OCI-LY7 (cell line): ENCODE data around the gene PES1. TPM values are rescaled to one million over a fixed set of nuclear protein-coding genes. Genes with fewer than 3 reads are reported as not detected.

Experiments
- BruUV-seq: library from RNA; stranded (reverse); fragments of 400-500 nt; replicated peaks from 2 replicates; lab custom pipeline; 2021; lab: Mats Ljungman, UMichigan
- CTCF ChIA-PET: fragments of 300-600 bp; sonication (Branson Sonifier 250); formaldehyde crosslinking; loops from one replicate; lab custom pipeline; 2022; ENCODE audit warnings: antibody characterized with exemption; ENCODE audit not compliant: unreplicated experiment; lab: Charles Lee
- POLR2A ChIA-PET: fragments of 300-600 bp; sonication (Branson Sonifier 250); formaldehyde crosslinking; loops from one replicate; lab custom pipeline; 2022; ENCODE audit warnings: antibody characterized with exemption; lab: Charles Lee
- DNase-seq: peaks from one replicate; pipeline ENCODE4 v3.0.0-alpha.2; 2015; ENCODE audit warnings: low spot score
- H2AFZ ChIP-seq: fragments of 200-600 bp; sonication (generic), shearing (Covaris generic); 2 replicates; pipeline ENCODE4 v1.6.1; 2014; ENCODE audit warnings: mild to moderate bottlenecking, antibody characterized with exemption, low read length, moderate library complexity
- H3K27ac ChIP-seq: fragments of 200-600 bp; sonication (generic); 2 replicates; pipeline ENCODE4 v1.5.1; 2014; ENCODE audit warnings: mixed run types, low read depth, mild to moderate bottlenecking, moderate library complexity, low read length, inconsistent platforms; ENCODE audit not compliant: poor library complexity, severe bottlenecking
- H3K36me3 ChIP-seq: fragments of 200-600 bp; sonication (generic); 2 replicates; pipeline ENCODE4 v1.6.1; 2014; ENCODE audit warnings: mild to moderate bottlenecking, antibody characterized with exemption, low read length, moderate library complexity, mixed read lengths; ENCODE audit not compliant: insufficient read depth
- H3K4me1 ChIP-seq: fragments of 200-600 bp; sonication (generic); 2 replicates; pipeline ENCODE4 v1.5.1; 2014; ENCODE audit warnings: mild to moderate bottlenecking, low read length; ENCODE audit not compliant: insufficient read depth, poor library complexity, severe bottlenecking
- H3K4me2 ChIP-seq: fragments of 200-600 bp; sonication (generic); 2 replicates; pipeline ENCODE4 v1.6.1; 2014; ENCODE audit warnings: mild to moderate bottlenecking, low read length
- H3K4me3 ChIP-seq: fragments of 200-600 bp; sonication (generic); 2 replicates; pipeline ENCODE4 v1.5.1; 2014; ENCODE audit warnings: mild to moderate bottlenecking, low read depth, low read length; ENCODE audit not compliant: poor library complexity, severe bottlenecking
- H3K79me2 ChIP-seq: fragments of 200-600 bp; sonication (generic); 2 replicates; pipeline ENCODE4 v1.6.1; 2016; ENCODE audit warnings: low read depth, mild to moderate bottlenecking, low read length, moderate library complexity, mixed read lengths; ENCODE audit not compliant: insufficient read depth
- H3K9me2 ChIP-seq: fragments of 200-600 bp; sonication (generic); 2 replicates; pipeline ENCODE4 v1.6.1; 2016; ENCODE audit warnings: mild to moderate bottlenecking, low read length, mixed read lengths; ENCODE audit not compliant: insufficient read depth
- H3K9me3 ChIP-seq: fragments of 200-600 bp; sonication (generic); 2 replicates; pipeline ENCODE4 v1.6.1; 2014; ENCODE audit warnings: mild to moderate bottlenecking, mixed run types, low read length, mixed read lengths
- H4K20me1 ChIP-seq: fragments of 200-600 bp; sonication (generic); 2 replicates; pipeline ENCODE4 v1.6.1; 2014; ENCODE audit warnings: mild to moderate bottlenecking, antibody characterized with exemption, low read length, moderate library complexity, mixed read lengths; ENCODE audit not compliant: insufficient read depth
- EZH2phosphoT487 ChIP-seq: fragments of 200-600 bp; sonication (generic); IDR thresholded peaks from 2 replicates; pipeline ENCODE4 v1.6.1; 2018; ENCODE audit warnings: low read depth, borderline replicate concordance, mild to moderate bottlenecking, mixed run types, antibody characterized with exemption, low read length, moderate library complexity, mixed read lengths
- intact Hi-C: fragments of 100-400 bp; cut with micrococcal nuclease; formaldehyde crosslinking; loops from one replicate; pipeline ENCODE4 v1.10.0; 2022; ENCODE audit not compliant: unreplicated experiment
- total RNA-seq, 2 experiments: library from RNA; depleted of rRNA in 1 of 2; stranded (reverse); fragments of >200 nt in 1 of 2; shearing (Covaris generic) in 1 of 2; gene quantifications; 2 replicates each; pipeline ENCODE4 v1.2.3, GENCODE V29; 2014 to 2022
- TF ChIP-seq, protein P1 (sequence below): fragments of 200-600 bp; sonication (generic); conservative IDR thresholded peaks from 2 replicates; pipeline ENCODE4 v1.5.1; 2014; ENCODE audit warnings: mild to moderate bottlenecking, antibody characterized with exemption, low read length, moderate library complexity, mixed read lengths

PES1 gene
- total RNA-seq, 2 experiments from 2014 or later, result 78.2 to 107 TPM

DNA sequence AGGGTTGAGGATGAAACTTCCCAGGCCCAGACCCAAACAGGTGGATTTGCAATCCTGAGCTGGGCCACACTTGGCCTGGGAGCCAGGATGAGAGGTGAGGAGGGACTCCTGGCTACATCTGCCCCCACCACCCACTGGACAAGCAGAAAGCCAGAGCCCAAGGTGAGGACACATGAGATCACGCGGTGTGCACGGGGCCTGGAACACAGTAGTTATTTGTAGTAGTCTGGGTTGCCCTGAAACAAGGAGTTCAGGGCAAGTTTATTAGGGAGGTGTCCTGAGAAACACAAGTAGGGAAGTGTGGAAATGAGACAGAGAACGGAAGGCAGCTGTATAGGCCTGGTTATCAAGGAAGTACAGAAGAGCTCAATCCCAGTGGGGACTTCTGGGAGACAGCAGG lies 44.5 kb downstream of the PES1 start:
- Histone ChIP-seq H3K9me2 (no peaks in the 10 kb centered on the region), H3K36me3 (no peaks in the 10 kb centered on the region), H2AFZ (no peak overlapping the region), H3K27ac (no peak overlapping the region), H3K79me2 (no peaks in the 10 kb centered on the region), H3K4me1 (no peaks in the 10 kb centered on the region), H3K9me3 (no peaks in the 10 kb centered on the region), H4K20me1 (no peaks in the 10 kb centered on the region), H3K4me2 (no peak overlapping the region), H3K4me3 (no peak overlapping the region)
- ChIA-PET POLR2A (interaction anchor here (0.6 kb wide), 1 partner anchor 1162 kb away, joined by 3 read pairs; no protein-coding TSS in a partner anchor), CTCF (no interaction called here)
- intact Hi-C loops, result no loop called here
- no TSS peak for BruUV-seq
- TF ChIP-seq, protein P1, sequence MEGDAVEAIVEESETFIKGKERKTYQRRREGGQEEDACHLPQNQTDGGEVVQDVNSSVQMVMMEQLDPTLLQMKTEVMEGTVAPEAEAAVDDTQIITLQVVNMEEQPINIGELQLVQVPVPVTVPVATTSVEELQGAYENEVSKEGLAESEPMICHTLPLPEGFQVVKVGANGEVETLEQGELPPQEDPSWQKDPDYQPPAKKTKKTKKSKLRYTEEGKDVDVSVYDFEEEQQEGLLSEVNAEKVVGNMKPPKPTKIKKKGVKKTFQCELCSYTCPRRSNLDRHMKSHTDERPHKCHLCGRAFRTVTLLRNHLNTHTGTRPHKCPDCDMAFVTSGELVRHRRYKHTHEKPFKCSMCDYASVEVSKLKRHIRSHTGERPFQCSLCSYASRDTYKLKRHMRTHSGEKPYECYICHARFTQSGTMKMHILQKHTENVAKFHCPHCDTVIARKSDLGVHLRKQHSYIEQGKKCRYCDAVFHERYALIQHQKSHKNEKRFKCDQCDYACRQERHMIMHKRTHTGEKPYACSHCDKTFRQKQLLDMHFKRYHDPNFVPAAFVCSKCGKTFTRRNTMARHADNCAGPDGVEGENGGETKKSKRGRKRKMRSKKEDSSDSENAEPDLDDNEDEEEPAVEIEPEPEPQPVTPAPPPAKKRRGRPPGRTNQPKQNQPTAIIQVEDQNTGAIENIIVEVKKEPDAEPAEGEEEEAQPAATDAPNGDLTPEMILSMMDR, result no peak
- TF ChIP-seq EZH2phosphoT487, result no peak
- DNase-seq, result no peak

DNA sequence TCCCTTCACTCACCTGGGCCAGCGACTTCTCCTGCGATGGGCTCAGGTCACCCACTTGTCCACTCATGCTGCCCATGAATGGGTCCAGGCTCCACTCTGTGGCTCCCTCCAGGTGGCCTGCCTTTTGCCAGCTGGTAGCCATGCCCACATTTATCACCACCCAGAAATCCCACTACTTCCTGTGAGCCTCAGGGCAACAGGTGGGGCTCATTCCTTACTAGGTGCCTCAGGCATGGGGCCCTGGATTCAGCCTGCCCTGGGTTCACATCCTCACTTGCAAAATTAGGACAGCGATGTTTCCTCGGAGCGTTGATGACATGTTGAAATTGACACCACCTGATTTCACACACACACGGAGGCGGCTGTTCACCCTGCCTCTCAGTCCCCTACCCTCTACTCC lies 45.1 kb downstream of the PES1 start, which contains the start of gene SEC14L6:
TSS of gene SEC14L6 (minus strand) at position 126 of the 400 bp plus-strand sequence. CDS start at position 67, 59 bp downstream.
- no peaks in the 10 kb centered on the region for H3K4me1 ChIP-seq
- intact Hi-C loops, result no loop called here

DNA sequence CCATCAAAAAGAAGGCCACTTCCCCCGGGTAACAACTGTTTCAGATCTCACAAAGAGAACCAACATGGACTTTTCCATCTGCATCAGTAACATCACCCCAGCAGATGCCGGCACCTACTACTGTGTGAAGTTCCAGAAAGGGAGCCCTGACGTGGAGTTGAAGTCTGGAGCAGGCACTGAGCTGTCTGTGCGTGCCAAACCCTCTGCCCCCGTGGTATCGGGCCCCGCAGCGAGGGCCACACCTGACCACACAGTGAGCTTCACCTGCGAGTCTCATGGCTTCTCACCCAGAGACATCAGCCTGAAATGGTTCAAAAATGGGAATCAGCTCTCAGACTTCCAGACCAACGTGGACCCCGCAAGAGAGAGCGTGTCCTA lies 48.9 kb downstream of the PES1 start:
- no TSS peak for BruUV-seq
- Histone ChIP-seq H3K4me2 (no peak overlapping the region), H3K4me1 (no peaks in the 10 kb centered on the region), H3K36me3 (no peaks in the 10 kb centered on the region), H3K4me3 (no peak overlapping the region), H3K27ac (no peak overlapping the region), H3K79me2 (no peaks in the 10 kb centered on the region), H2AFZ (no peak overlapping the region), H3K9me3 (no peaks in the 10 kb centered on the region), H3K9me2 (no peaks in the 10 kb centered on the region), H4K20me1 (no peaks in the 10 kb centered on the region)
- DNase-seq, result no peak
- TF ChIP-seq, protein P1, result no peak
- no peak for TF ChIP-seq EZH2phosphoT487
- ChIA-PET POLR2A (no interaction called here), CTCF (no interaction called here)
- intact Hi-C loops, result no loop called here

More for the DNA sequence above, 45.1 kb downstream of the PES1 start, which contains the start of gene SEC14L6:
- CTCF ChIA-PET, result no interaction called here
- no peak for TF ChIP-seq EZH2phosphoT487
- POLR2A ChIA-PET, result no interaction called here
- Histone ChIP-seq H3K9me3 (no peaks in the 10 kb centered on the region), H4K20me1 (no peaks in the 10 kb centered on the region), H3K27ac (no peak within 1 kb of the TSS), H3K36me3 (no peaks in the 10 kb centered on the region), H3K9me2 (no peaks in the 10 kb centered on the region), H3K4me2 (no peak within 1 kb of the TSS), H3K4me3 (no peak within 1 kb of the TSS), H2AFZ (no peak within 1 kb of the TSS), H3K79me2 (no peaks in the 10 kb centered on the region)
- DNase-seq, result no peak
- no TSS peak for BruUV-seq
